Islet of Langerhans (tissue), 1 donor: ENCODE measurements around the gene SUN1.
"Not testable (repeated sequence)": the region's sequence is repeated elsewhere in the genome, so short reads cannot be mapped to it uniquely, and the experiment has no call there.

Experiments used
- FAIRE-seq: peaks from one replicate; lab custom pipeline; 2011; peaks lifted over from hg19 to GRCh38; lab: Jason Lieb, UNC

Gene SUN1

DNA sequence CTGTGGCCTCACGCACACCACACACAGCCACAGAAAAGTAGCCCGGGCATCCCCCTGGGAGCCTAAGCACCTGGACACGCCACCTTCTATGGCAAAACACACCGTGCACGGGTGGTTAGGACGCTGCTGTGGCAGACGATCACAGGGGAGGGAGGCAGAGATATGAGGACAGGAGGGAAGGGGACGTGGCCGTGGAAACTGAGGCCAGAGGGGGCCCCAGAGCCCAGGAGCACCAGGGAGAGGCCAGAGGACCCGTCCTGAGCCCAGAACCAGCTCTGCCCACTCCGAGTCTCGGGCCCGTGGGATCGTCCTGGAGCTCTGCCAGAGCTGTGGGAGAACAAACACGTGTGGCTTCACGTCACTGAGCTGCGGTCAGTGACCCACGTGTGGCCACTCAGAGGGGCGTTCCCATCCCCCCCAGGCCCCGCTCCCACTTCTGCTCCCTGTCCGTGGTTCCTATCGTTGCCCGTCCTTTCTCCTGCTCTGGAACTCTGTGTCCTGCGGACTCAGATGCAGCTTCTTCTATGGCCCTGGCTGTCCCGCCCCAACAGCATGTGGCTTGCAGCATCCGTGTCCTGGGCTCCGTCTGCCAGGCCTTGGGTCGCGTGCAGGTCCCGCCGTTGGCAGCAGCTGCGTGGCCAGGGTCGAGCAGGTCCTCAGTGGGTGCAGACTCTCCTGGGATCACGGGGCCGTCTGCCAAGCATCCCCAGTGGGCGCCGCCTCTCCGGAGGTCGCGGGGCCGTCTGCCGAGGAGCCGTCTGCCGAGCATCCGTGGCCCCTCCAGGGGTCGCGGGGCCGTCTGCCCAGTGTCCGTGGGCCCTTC lies 75.1 kb downstream of the SUN1 start:
- no peak for FAIRE-seq

DNA sequence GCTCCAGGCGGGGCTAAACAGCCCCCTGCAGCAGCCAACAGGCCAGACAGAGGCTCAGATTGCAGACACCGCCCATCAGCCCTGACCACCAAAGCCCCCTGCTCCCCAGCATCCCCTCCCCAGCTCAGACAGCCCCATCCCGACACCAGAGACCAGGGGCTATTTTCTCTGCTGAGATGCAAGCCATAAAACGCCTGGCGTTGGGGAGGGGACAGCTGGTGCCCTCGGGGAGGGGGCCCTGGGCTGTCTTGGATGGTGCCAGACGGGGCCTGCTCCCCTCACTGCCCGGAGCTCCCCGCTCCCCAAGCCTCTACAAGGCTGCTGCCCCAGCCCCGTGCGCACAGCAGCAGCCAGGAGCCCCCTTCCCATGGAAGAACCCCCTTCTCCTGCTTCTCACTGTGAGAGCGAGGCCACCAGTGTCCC lies 75.9 kb downstream of the SUN1 start:
- no peak for FAIRE-seq

DNA sequence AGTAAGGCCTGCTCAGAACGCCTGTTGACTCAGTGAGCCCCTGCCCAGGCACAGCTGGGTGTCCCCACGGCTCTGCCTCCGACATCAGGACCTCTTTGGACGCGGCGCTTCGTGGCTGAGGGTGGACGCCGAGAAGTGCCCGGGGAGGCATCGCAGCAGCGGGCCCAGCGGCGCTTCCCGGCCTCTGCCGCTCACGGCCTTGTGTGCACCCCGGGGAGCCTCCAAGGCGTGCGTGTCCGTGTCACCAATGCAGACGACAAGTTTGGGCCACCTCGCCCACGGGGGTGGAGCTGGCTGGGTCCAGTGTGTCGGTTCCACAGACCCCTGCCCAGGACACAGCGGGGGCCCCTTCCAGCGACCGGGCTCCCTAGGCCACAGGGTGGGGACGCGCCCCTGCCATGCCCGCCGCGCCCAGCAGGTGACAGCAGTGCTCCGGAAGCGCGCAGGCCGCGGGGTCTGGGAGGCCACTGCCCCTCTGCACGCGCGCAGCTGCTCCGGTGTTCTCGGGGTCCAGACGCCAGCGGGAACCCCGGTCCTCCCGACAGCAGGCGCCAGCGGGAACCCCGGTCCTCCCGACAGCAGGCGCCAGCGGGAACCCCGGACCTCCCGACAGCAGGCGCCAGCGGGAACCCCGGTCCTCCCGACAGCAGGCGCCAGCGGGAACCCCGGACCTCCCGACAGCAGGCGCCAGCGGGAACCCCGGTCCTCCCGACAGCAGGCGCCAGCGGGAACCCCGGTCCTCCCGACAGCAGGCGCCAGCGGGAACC lies 76.5 kb downstream of the SUN1 start:
- not testable (repeated sequence) for FAIRE-seq

DNA sequence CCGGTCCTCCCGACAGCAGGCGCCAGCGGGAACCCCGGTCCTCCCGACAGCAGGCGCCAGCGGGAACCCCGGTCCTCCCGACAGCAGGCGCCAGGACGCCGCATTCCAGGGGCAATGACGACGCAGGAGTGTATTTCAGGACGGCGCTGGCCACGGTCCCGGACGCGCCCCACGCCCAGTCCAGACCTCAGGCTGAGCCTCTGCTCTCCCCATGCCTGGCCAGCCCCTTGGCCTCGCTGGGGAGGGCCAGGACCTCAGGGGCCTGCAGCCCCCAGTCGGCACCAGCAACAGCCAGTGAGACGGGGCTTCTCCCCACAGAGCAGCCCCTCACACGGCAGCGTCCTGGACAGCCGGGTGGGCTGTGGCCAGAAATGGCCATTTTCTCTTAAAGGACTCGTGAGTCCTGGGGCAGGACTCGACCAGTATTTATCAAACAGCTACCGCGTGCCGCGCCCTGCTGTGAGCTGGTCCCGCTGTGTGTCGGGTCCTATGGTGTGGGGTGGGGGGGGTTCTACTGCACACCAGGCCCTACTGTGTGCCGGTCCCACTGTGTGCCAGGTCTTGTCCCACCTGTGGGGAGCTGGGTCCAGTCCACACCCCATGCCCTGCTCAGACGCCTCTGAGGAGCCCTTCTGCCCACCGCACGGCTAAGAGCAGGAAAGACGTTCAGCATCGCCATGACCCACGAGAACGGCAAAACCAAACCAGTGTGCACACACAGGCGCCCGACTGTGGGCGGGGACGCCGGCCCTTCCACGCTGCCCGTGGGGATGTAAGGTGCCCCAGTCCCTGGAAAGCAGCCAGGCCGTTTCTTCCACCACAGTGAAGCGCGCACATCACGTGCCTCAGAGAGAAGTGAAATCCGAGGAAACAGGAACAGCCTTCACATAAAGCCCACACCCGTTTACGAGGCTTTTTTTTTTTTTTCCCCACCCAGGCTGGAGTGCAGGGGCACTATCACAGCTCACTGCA lies 77.4 kb downstream of the SUN1 start:
- FAIRE-seq: no peak

DNA sequence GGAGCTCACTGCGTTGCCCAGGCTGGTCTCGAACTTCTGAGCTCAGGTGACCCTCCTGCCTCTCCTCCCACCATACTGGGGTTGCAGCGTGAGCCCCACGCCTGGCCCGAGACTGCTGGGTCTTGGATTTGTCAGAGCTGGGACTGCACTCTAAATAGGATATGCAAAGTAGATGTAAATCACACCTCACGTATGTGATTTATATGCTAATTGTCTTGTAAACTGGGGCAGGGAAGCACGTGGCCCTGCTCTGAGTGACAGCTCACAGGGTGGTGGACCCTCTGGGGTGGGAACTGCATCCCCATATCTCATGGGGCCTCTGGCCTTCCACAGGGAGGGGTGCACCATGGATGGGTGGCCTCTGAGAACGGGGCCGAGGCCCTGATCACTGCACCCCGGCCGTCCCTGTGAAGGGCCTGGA lies 78.2 kb downstream of the SUN1 start:
- FAIRE-seq: no peak

DNA sequence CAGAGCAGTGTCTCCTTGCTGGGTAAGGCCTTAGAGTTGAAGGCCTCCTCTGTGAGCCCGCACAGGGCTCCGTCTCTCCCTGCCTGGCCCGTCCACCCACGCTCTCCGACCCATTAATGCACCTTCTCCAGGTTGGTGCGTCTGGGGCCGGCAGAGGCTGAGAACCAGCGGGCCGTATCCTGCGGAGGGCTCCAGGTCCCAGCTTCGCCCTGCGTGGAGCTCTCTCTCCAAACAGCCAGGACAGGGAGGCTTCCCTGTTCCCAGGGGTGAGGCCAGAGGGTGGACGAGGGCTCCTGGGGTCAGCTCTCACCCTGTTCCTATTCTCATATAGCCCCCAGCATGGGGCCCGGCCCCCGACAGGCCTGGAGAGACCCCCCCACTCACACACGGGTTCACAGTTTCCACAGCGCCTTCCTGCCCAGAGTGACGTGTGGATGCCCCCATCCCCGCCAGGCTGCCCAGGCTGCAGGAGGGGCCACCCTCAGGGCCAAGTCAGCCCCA lies 78.7 kb downstream of the SUN1 start:
- no peak for FAIRE-seq

DNA sequence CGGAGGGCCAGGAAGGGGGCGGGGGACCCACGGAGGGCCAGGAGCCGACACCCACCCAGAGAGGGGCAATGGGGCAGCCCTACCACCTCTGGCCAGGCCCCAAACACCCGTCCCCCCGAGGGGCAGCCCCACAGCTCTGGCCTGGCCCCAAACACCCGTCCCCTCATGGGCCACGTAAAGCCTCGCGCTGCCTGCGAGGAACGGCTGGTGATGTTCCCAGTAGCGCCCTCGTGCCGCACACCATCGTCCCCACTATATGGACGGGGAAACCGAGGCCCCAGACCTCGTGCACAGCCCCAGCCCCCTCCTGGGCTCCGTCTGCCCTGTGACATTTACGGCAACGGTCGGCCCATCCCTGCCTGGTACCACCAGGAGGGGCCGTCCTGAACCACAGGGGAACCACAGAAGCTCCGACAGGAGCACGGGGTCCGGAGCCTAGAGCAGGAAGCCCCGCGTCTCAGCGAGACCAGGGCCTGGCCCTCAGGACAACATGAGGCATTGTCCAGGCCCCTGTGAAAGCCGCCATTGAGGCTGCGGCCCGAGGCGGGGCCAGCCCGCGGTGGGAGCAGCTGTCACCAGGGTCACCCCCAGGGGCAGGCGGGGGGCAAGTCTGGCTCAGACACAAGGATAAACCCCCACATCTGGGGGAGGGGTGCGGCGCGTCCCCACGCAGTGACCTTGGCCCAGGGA lies 79.7 kb downstream of the SUN1 start:
- no peak for FAIRE-seq

DNA sequence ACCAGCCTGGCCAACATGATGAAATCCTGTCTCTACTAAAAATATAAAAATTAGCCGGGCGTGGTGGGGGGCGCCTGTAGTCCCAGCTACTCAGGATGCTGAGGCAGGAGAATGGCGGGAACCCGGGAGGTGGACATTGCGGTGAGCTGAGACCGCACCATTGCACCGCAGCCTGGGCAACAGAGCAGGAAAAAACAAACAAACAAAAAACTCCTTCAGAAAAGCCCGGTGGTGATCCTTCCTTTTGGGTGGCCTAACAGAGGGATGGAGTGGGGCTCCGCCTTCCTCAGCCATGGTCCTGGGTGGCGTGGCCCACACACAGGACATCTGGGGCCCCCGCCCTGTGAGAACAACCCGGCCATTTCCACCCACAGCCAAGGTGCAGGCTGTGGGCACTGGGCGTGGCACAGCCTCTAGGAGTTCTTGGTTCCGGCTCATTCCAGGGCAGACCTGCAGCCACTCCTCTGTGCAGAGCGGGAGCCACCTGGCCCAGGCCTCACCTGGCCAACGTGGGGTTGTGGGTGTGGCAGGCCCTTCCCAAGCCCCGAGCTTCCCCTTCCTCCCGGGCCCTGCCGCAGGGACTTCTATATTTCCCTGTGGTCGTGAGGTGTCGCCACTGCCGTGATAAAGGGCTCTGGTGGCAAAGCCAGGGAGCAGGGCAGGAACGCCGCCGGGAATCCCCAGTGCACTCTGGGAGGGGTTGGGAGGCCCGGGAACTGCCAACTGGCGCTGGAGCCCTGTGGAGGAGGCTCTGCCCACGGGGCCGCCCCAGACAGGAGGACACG lies 81.7 kb downstream of the SUN1 start:
- FAIRE-seq: no peak

DNA sequence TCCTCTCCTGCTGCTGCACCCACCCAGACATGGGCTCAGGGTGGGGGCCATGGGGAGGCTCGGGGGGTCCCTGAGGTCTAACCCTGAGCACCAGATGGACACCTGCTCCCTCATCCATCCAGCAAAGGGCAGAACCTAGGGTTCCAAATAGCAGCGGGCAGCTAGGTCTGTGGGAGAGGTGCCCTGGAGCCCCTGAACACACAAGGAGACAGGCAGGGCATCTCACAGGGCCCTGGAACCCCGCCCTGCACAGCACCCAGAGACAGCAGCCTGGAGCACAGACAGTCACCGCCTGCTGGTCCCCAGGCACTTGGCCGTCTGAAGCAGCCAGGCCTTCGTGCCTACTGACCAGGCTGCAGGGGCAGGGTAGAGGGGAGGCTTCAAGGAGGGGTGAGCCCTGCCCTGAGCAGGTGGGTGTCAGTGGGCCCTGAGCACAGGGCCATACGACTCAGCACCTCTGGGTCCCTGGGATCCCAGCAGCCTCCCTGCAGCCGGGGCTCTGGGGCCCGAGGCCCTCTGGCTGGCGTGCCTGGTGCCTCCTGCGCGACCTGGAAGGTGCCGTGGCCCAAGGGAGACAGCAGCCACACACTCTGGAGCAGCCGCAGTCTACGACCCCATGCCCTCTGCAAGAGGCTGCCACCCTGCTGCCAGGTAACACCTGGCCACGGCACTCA lies 82.4 kb downstream of the SUN1 start:
- FAIRE-seq: no peak

DNA sequence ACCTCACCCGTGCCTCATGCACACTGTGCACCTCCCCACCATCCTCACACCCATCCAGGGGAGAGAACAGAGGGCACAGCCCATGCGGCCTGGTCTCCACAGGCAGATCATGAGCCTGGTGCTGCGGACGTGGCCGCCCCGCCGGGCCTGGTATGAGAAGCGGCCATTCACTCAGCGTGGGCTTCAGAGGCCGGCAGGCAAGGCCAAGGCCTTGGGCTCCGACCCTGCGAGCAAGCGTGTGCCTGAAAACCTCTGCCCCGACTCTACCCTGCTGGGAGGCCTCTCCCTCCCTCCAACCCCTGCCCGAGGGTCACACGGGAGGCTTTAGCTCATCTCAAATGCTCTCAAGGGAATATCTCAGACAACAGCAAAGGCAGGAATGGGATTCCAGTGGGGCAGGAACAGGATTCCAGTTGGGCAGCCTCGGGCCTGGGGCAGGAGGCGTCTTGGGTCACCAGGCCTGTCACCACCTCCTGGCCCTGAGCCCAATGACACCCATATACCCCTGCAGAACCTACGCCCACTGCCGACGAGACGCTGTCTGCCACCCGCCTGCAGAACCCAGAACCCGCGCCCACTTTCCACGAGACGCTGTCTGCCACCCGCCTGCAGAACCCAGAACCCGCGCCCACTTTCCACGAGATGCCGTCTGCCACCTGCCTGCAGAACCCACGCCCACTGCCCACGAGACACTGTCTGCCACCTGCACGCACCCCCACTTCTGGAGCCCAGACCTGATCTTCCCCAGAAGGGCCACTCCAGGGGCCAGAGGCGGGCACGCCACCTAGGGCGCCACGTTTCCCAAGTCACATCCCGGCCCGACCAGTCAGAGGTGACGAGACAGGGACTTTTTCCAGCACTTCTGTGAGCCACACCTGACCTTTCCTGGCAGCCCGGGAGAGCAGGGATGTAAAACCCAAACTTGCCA lies 83.3 kb downstream of the SUN1 start:
- no peak for FAIRE-seq

DNA sequence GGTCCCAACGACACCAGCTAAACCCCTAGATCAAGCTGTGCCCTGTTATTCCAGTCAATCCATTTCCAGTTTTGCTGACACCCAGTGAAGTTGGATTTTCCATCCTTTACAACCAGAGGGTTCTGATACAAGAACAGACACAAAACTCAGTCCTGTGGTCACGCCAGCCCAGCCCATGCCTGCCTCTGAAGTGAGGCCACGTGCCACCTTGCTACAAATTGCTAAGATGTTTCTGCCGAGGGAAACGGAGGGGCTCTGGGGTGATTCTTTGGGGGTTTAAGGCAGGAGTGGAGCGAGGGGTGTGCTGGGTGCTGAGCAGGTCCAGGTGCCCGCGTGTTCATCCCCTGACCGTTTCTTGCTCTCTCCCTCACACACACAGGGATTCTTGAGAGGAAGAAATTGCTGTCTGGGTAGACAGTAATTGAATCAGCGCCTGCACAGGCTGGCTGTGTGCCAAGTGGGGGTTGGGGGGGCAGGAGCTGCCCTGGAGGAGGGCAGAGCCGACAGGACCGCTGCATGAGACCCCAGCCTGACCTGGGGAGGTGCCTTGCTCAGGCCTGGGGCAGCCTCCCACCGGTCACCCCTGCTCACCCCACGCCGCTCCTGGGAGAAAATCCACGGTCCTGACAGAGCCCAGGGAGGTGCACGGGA lies 84.1 kb downstream of the SUN1 start:
- no peak for FAIRE-seq

DNA sequence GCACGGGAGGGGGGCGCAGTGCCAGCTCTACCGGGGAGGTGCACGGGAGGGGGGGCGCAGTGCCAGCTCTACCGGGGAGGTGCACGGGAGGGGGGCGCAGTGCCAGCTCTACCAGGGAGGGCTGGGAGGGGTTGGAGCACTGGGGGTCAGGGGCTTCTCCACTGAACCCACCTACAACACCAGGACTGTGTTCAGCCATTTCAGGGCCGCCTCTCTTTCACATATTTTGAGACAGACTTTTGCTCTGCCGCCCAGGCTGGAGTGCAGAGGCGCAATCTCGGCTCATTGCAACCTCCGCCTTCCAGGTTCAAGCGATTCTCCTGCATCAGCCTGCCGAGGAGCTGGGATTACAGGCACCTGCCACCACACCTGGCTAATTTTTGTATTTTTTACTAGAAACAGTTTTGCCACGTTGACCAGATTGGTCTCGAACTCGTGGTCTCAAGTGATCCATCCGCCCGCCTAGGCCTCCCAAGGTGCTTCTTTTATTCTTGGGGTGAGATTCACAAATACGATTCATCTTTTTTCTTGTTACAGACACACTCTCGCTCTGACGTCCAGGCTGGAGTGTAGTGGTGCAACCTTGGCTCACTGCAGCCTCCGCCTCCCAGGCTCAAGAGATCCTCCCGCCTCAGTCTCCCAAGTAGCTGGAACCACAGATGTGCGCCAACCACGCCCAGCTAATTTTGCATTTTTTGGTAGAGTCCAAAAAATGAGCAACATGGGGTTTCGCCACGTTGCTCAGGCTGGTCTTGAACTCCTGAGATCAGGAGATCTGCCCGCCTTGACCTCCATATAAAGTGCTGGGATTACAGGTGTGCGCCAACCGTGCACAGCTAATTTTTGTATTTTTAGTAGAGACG lies 85.2 kb downstream of the SUN1 start:
- no peak for FAIRE-seq

DNA sequence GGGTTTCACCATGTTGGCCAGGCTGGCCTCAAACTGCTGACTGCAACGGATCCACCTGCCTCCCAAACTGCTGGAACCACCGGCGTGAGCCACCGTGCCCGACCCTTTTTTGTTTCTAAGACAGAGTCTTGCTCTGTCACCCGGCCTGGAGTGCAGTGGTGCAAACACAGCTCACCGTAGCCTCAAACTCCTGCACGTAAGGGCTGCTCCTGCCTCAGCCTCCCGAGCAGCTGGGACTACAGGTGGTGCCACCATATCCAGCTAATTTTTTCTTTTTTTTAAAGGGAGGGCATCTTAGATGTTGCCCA lies 85.8 kb downstream of the SUN1 start:
- FAIRE-seq: no peak

DNA sequence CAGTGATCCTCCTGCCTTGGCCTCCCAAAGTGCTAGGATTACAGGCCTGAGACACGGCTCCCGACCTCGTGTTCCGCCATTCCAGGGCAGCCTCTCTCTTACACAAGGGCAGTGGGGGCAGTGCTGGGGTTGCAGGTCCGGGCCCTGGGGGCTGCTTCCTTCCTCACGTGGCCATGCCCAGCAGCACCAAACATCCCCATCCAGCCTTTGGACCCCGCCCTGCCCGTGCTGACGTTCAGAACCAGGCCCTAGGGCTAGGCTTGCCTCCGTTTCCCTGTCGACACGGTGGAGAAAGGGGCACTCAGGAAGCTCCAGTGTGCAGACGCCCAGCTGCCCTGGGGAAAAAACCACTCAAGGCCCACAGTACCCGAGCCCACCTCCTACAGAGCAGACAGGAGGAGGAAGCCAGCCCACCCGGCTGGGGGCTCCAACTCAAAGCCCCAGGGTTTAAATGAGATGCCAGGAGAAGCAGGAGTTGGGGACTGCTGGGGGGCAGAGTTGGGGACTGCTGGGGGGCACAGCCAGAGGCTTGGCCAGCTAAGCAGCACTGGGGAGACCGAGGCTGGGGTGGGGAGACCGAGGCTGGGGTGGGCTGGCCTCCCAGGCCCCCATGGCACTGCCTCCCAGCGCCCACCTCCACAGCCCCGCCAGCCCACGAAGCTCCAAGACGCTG lies 86.3 kb downstream of the SUN1 start:
- FAIRE-seq: no peak

DNA sequence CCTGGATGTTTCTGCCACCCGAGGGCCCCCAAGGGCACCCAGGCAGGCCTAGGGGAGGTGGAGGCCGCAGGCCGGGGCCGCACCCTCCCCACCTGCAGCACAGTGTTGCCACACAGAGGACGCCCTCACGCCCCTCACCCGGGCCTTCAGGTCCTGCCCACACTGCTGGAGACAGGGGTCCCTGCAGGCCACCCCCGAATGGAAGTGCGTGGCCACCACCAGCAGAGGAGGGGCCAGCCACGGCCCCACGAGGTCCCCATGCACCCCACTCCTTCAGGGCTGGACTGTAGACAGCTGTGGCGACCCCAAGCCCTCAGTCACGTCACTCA lies 86.8 kb downstream of the SUN1 start:
- no peak for FAIRE-seq

DNA sequence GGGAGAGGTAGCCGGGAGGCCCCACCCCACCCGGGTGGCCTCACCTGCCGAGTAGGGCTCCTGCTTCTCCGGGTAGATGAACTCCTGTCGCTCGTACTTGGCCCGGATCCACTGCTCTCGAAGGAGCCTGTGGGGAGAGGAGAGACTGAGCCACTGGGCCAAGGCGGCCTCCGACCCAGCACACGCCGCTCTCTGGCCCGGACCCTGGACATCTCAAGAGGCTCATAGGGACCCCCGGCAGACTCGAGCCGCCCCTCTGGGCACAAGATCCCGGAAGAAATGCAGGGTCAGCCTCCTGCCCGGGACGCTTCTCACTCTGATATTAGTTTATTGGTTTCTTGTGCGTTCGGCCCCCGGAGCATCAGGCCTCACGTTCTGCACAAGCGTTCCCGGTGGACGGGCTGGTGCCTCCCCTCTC lies 87.7 kb downstream of the SUN1 start:
- FAIRE-seq: no peak

DNA sequence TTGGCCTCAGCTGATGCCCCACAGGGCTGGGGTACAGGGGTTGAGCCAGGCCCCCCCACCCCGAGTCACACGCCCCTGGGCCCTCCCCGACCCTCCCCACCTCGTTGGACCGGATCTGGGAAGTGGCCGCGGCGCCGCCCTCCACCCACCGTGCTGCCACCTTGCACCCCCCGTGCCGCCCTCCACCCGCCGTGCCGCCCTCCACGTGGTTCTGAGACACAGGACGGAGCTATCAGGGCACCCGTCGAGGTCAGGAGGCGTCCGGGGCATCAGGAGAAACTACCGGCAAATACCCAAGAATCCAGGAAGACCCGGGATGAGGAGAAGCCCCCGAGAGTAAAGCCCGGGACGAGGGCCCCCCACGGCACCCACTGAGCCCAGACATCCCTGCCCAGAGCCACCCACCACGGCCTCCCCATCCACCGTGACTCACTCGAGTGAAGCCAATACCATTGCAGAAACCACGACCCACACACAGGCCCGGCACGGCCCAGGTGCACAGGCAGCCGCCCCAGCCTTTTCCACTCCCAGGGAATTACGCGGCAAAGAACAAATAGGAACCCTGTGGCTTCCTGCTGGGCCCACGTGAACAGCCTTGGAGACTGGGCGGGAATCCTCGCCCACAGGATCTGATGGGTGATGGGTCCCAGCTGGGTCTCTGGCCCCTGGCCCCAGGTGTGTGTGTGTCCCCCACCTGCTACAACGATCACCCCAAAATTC lies 88.2 kb downstream of the SUN1 start:
- no peak for FAIRE-seq
